ENCODE measurements around the gene LRRIQ1. TPM values are rescaled to one million over a fixed set of nuclear protein-coding genes. Genes with fewer than 3 reads are reported as not detected.

LRRIQ1 gene
- total and polyA plus RNA-seq, 2 of the 13 experiments (the other 11 are each of a cell fraction or from before 2014, with no cell fraction given): not detected

GRCh38 chr12:85257671-85258070 lies 221.5 kb downstream of the LRRIQ1 start:
- Histone ChIP-seq H3K9me3 (ENCODE audit: low read length) (no peaks in the 10 kb centered on the region), H3K36me3 (replicated peaks in 1 of 2; ENCODE audit: control insufficient read depth in 1 of 2, insufficient read depth in 2 of 2, low read length in 2 of 2) (no peaks in the 10 kb centered on the region), H3K4me2 (ENCODE audit: low read depth, low read length) (no peak overlapping the region), H3K9ac (ENCODE audit: insufficient read depth, low read depth, low read length) (no peak overlapping the region), H3K27ac (ENCODE audit: extremely low read length, insufficient read depth, low read length) (no peak overlapping the region), H3K4me1 (ENCODE audit: insufficient read depth, low read length) (no peaks in the 10 kb centered on the region), H3K79me2 (ENCODE audit: insufficient read depth, low read length) (no peaks in the 10 kb centered on the region), H3K27me3 (ENCODE audit: control insufficient read depth in 1 of 2, insufficient read depth in 2 of 2, low read length in 2 of 2) (no peaks in the 10 kb centered on the region), H2AFZ (ENCODE audit: low read length) (no peak overlapping the region), H3K4me3 (replicated peaks in 1 of 3; ENCODE audit: insufficient read depth in 1 of 3, low read depth in 2 of 3, low read length in 3 of 3) (no peak overlapping the region), H4K20me1 (ENCODE audit: insufficient read depth, low read length) (no peaks in the 10 kb centered on the region)
- no TSS peak for BruUV-seq (replicated peaks)
- CTCF ChIA-PET (ENCODE audit: low intra/inter-chr PET ratio, low total read pairs): no interaction called here
- FAIRE-seq (no peak), ATAC-seq (no peak), DNase-seq (ENCODE audit: low spot score) (no peak)
- in situ Hi-C loops (cut with HindIII; ENCODE audit: extremely low pct_ligation_motif_present, low pct_unique_long_range_greater_than_20kb) (no loop called here), intact Hi-C loops (cut with micrococcal nuclease; ENCODE audit: unreplicated experiment) (no loop called here)
- TF ChIP-seq IRF9 (CRISPR knock-in tag; IDR thresholded peaks at IDR 0.05; ENCODE audit: borderline replicate concordance): no peak
- TF ChIP-seq CERS6 (CRISPR knock-in tag; IDR thresholded peaks at IDR 0.05): no peak
- TF ChIP-seq TBX2 (CRISPR knock-in tag; IDR thresholded peaks at IDR 0.05; ENCODE audit: borderline replicate concordance): no peak
- no peak for TF ChIP-seq ZHX1 (CRISPR knock-in tag; IDR thresholded peaks at IDR 0.05; ENCODE audit: low read depth)
- TF ChIP-seq CBX2 (IDR thresholded peaks at IDR 0.05; ENCODE audit: low read depth, low read length): no peak
- TF ChIP-seq CBX2 (CRISPR knock-in tag; IDR thresholded peaks at IDR 0.05; ENCODE audit: low read depth): no peak
- WGBS (ENCODE audit: low lambda C conversion rate): 50% methylated on average over 1 of the region's 1 CpG
- POLR2A ChIA-PET: no interaction called here
